Karpas-422 (cell line): ENCODE data around the gene IRF2. TPM values are rescaled to one million over a fixed set of nuclear protein-coding genes. Genes with fewer than 3 reads are reported as not detected.

Experiments used
- DNase-seq: peaks from one replicate; pipeline ENCODE4 v3.0.0-alpha.2; 2015
- H2AFZ ChIP-seq: fragments of 200-600 bp; sonication (generic); 2 replicates; pipeline ENCODE4 v1.6.1; 2014; ENCODE audit warnings: antibody characterized with exemption, low read length, mixed read lengths
- H3K27ac ChIP-seq: fragments of 200-600 bp; sonication (generic); 2 replicates; pipeline ENCODE4 v1.5.1; 2014; ENCODE audit warnings: mild to moderate bottlenecking, low read length, moderate library complexity
- H3K27me3 ChIP-seq: fragments of 200-600 bp; sonication (generic); 2 replicates; pipeline ENCODE4 v1.6.1; 2014; ENCODE audit warnings: low read length, mixed read lengths
- H3K36me3 ChIP-seq: fragments of 200-600 bp; sonication (generic); 2 replicates; pipeline ENCODE4 v1.6.1; 2014; ENCODE audit warnings: low read length, mixed read lengths; ENCODE audit not compliant: insufficient read depth
- H3K4me1 ChIP-seq: fragments of 200-600 bp; sonication (generic); 2 replicates; pipeline ENCODE4 v1.6.1; 2014; ENCODE audit warnings: mild to moderate bottlenecking, low read length, mixed read lengths
- H3K4me2 ChIP-seq: fragments of 200-600 bp; sonication (generic); 2 replicates; pipeline ENCODE4 v1.6.1; 2014; ENCODE audit warnings: low read length, low read depth, mild to moderate bottlenecking; ENCODE audit not compliant: poor library complexity, severe bottlenecking
- H3K4me3 ChIP-seq: fragments of 200-600 bp; sonication (generic); 2 replicates; pipeline ENCODE4 v1.5.1; 2014; ENCODE audit warnings: mild to moderate bottlenecking, antibody characterized with exemption, low read length, mixed read lengths
- H3K79me2 ChIP-seq: fragments of 200-600 bp; sonication (generic); 2 replicates; pipeline ENCODE4 v1.6.1; 2014; ENCODE audit warnings: mild to moderate bottlenecking, low read length, mixed read lengths
- H3K9ac ChIP-seq: fragments of 200-600 bp; sonication (generic); 2 replicates; pipeline ENCODE4 v1.6.0; 2014; ENCODE audit warnings: low read length
- H3K9me2 ChIP-seq: fragments of 200-600 bp; sonication (generic), shearing (Covaris generic); replicated peaks from 2 replicates; pipeline ENCODE4 v1.6.0; 2014; ENCODE audit warnings: mild to moderate bottlenecking, low read length, moderate library complexity; ENCODE audit not compliant: insufficient read depth
- H3K9me3 ChIP-seq: fragments of 300-700, 200-600 bp; sonication (generic); 2 replicates; pipeline ENCODE4 v1.6.1; 2014; ENCODE audit warnings: low read length, mixed read lengths
- H4K20me1 ChIP-seq: fragments of 200-600 bp; sonication (generic); 2 replicates; pipeline ENCODE4 v1.6.1; 2014; ENCODE audit warnings: mild to moderate bottlenecking, antibody characterized with exemption, low read length, low read depth; ENCODE audit not compliant: insufficient read depth
- total RNA-seq: library from RNA; depleted of rRNA; stranded (reverse); fragments of >200 nt; shearing (Covaris generic); gene quantifications from 2 replicates; pipeline ENCODE4 v1.2.3, GENCODE V29; 2014; ENCODE audit warnings: low replicate concordance

The IRF2 gene
- total RNA-seq, 1 experiment from 2014 or later = 35.5 TPM

DNA sequence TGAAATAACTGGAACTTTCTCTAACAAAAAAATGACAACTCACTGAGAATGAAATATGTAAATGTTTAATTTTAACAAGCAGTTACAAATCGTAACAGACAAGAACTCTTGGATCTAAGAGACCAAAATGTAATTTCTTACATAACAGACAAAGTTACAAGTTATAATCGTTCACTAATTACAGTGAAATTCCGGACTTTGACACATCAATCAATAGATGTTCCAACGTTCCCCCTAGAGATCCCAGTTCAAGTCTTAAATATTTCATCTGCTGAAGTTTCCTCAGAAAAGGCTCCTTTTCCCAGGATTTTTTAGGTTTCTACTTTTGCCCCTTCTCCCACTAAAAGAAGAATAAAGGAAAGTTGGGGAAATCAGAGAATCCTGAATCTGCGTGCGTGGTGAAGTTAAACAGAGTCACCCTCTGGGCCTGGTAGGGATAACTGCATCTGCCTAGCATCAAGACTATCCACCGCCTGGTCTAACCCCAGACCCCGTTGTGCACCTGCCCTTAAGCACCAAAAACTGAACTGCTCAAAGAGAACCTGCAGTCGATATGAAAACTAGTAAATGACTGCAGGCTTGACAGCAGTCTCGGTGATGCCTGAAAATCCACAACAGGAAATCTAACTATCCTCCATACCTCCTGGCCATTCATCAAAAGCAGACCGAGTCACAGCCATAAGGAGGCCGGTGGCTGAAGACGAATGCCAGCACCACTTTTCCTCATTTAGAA, 2.3 kb downstream of the IRF2 start:
- Histone ChIP-seq H3K9me2 (no peaks in the 10 kb centered on the region), H2AFZ (no peak overlapping the region), H3K4me2 (peak overlapping the region; percentile 76), H3K27me3 (no peaks in the 10 kb centered on the region), H3K4me1 (peaks cover 40% of the 10 kb centered on the region), H3K4me3 (peak overlapping the region; percentile 75), H4K20me1 (no peaks in the 10 kb centered on the region), H3K9me3 (no peaks in the 10 kb centered on the region), H3K9ac (peak overlapping the region; percentile 93), H3K79me2 (peaks cover 69% of the 10 kb centered on the region), H3K36me3 (no peaks in the 10 kb centered on the region), H3K27ac (peak overlapping the region; percentile 83)
- DNase-seq = peak; percentile 69

DNA sequence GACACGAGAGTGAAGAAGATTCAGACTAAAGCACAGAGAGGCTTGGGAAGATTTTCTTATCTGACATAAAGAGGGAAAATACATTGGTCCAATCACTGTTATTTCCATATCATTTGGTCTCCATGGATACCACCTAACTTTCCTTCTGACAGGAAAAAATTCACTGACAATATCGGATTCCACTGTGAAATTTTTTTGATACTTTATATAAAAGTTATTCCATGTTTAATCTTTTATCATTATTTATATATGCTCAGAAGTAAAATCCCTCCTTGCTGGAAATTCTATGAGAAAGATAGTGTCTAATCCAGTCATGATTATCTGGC, 3.6 kb downstream of the IRF2 start:
- Histone ChIP-seq H4K20me1 (no peaks in the 10 kb centered on the region), H3K27me3 (no peaks in the 10 kb centered on the region), H3K4me1 (peaks cover 39% of the 10 kb centered on the region), H3K9me2 (no peaks in the 10 kb centered on the region), H3K27ac (peak overlapping the region; percentile 83), H3K4me2 (peak overlapping the region; percentile 76), H3K9me3 (no peaks in the 10 kb centered on the region), H3K79me2 (peaks cover 78% of the 10 kb centered on the region), H3K4me3 (peak overlapping the region; percentile 75; the same call in 1 of the 2 replicates), H3K36me3 (no peaks in the 10 kb centered on the region), H3K9ac (0 out of 2 replicates have a peak overlapping the region, but pooled peaks have one; percentile 93), H2AFZ (no peak overlapping the region)
- peak; percentile 44 for DNase-seq

DNA sequence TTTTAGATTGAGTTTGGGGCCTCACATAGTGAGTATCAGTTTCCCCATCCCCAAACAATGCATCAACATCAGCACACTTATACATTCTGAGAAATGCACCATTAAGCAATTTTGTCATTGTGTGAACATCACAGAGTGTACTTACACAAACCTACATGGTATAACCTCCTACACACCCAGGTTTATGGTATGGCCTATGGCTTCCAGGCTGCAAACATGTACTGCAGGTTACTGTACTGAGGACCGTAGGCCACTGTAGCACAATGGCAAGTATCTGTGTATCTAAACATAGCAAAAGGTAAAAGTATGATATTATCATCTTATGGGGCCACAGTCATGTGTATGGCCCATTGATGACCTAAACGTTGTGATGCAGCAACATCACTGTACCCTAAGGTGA, 7.7 kb downstream of the IRF2 start:
- no peak overlapping the region for H3K27ac ChIP-seq
- H3K79me2 ChIP-seq = peaks cover 89% of the 10 kb centered on the region
- H4K20me1 ChIP-seq = no peaks in the 10 kb centered on the region
- no peaks in the 10 kb centered on the region for H3K27me3 ChIP-seq
- no peak overlapping the region for H3K4me3 ChIP-seq
- H3K9me2 ChIP-seq = no peaks in the 10 kb centered on the region
- no peak overlapping the region for H3K9ac ChIP-seq
- H3K4me2 ChIP-seq = no peak overlapping the region
- H3K4me1 ChIP-seq = peaks cover 25% of the 10 kb centered on the region
- no peak for DNase-seq
- no peak overlapping the region for H2AFZ ChIP-seq
- no peaks in the 10 kb centered on the region for H3K36me3 ChIP-seq
- no peaks in the 10 kb centered on the region for H3K9me3 ChIP-seq

DNA sequence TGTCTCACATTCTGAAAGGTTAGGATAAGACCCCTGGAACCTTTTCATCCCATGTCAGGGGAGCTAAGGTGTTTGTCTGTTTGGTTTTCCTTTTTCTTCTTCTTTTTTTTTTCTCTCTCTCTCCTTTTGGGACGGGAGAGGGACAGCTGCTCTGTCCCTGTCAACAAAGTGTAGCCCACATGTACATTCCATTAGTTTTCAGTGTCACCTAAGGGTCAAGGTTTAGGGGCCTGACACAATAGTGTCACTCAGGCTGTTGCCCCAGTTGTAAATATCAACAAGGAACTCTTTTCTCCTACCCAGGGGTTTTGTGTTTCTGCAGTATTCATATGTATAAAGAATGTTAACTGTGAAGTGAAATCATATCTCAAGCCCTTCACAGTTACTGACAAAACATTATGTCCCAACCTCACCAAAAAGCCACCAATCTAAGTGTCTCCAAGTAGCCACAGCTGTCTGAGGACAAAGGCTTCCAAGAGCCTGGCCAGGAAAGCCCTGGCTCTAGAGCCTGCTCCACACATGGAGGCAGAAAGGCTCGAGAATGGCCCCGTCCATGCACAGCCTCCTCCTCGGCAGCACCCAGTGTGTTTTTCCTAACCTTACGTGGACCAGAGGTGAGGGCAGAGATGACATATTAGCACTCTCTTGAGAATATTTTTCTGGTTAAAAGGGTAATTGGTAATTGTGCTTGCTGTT, 9.4 kb downstream of the IRF2 start:
- no peak overlapping the region for H3K4me3 ChIP-seq
- H3K9me2 ChIP-seq = no peaks in the 10 kb centered on the region
- no peaks in the 10 kb centered on the region for H3K27me3 ChIP-seq
- H3K36me3 ChIP-seq = no peaks in the 10 kb centered on the region
- H2AFZ ChIP-seq = no peak overlapping the region
- H3K9ac ChIP-seq = no peak overlapping the region
- no peak for DNase-seq
- no peaks in the 10 kb centered on the region for H3K9me3 ChIP-seq
- H3K27ac ChIP-seq = no peak overlapping the region
- H3K4me1 ChIP-seq = peaks cover 19% of the 10 kb centered on the region
- no peaks in the 10 kb centered on the region for H4K20me1 ChIP-seq
- H3K4me2 ChIP-seq = no peak overlapping the region
- peaks cover 87% of the 10 kb centered on the region for H3K79me2 ChIP-seq

DNA sequence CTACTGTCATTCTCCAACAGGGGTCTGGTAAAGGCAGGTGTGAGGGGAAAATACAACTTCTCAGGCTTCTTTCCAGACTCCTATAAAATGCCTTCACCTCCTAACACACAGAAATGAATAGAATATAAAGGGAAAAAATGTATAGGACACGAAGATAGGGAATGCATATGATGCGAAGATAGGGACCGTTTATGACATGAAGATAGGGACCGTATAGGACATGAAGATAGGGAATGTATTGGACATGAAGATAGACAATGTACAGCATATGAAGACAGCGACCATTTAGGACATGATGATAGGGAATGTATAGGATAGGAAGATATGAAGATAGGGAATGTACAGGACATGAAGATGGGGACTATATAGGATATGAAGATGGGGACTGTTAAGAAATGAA, 10.5 kb downstream of the IRF2 start:
- H4K20me1 ChIP-seq = no peaks in the 10 kb centered on the region
- H3K27ac ChIP-seq = no peak overlapping the region
- no peaks in the 10 kb centered on the region for H3K9me2 ChIP-seq
- peaks cover 87% of the 10 kb centered on the region for H3K79me2 ChIP-seq
- H3K9me3 ChIP-seq = no peaks in the 10 kb centered on the region
- no peak overlapping the region for H3K9ac ChIP-seq
- no peak overlapping the region for H2AFZ ChIP-seq
- no peak for DNase-seq
- no peaks in the 10 kb centered on the region for H3K27me3 ChIP-seq
- peaks cover 23% of the 10 kb centered on the region for H3K4me1 ChIP-seq
- no peak overlapping the region for H3K4me2 ChIP-seq
- H3K36me3 ChIP-seq = no peaks in the 10 kb centered on the region
- no peak overlapping the region for H3K4me3 ChIP-seq

DNA sequence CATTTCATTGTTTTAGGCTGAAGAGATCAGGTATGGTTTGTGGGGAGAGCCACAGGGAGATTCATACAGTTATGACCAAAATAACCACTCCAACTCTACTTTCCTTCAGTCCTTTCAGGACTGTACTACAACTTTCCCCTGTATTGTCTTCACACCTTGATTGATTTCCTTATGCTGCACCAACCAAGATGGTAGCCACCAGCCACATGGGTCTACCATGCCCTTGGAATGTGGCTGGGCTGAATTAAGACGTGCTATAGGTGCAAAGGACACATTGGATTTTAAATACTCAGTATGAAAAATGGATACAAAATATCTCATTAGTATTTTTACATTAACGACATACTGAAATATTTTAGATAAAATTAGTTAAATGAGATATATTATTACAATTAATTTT, 11.2 kb downstream of the IRF2 start:
- H3K4me2 ChIP-seq = no peak overlapping the region
- peaks cover 89% of the 10 kb centered on the region for H3K79me2 ChIP-seq
- peaks cover 30% of the 10 kb centered on the region for H3K4me1 ChIP-seq

DNA sequence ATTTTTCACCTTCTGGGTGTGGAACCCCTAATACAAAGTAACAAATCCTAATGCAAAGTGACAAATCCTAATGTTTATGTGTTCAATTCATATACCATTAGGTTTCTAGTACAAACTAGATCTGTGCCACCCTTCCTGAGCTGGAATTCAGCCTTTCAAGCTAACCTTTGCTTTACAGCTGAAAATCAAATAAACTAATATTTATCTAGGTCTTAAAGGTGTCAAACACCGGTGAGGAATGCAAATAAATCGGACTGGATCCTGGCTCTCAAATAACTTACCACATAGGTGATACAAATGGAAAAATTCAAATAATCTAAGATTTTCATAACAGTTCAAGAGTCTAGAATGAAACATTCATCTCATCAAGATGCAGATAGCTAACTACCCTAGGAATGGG, 11.6 kb downstream of the IRF2 start:
- no peak overlapping the region for H3K27ac ChIP-seq
- H3K4me1 ChIP-seq = peaks cover 35% of the 10 kb centered on the region
- no peak overlapping the region for H3K9ac ChIP-seq

More for the DNA sequence above, 11.2 kb downstream of the IRF2 start:
- no peak overlapping the region for H3K27ac ChIP-seq
- H2AFZ ChIP-seq = no peak overlapping the region
- no peaks in the 10 kb centered on the region for H3K9me2 ChIP-seq
- no peaks in the 10 kb centered on the region for H3K36me3 ChIP-seq
- no peaks in the 10 kb centered on the region for H3K27me3 ChIP-seq
- no peaks in the 10 kb centered on the region for H4K20me1 ChIP-seq
- no peak overlapping the region for H3K9ac ChIP-seq
- no peaks in the 10 kb centered on the region for H3K9me3 ChIP-seq
- no peak overlapping the region for H3K4me3 ChIP-seq
- DNase-seq = no peak

DNA sequence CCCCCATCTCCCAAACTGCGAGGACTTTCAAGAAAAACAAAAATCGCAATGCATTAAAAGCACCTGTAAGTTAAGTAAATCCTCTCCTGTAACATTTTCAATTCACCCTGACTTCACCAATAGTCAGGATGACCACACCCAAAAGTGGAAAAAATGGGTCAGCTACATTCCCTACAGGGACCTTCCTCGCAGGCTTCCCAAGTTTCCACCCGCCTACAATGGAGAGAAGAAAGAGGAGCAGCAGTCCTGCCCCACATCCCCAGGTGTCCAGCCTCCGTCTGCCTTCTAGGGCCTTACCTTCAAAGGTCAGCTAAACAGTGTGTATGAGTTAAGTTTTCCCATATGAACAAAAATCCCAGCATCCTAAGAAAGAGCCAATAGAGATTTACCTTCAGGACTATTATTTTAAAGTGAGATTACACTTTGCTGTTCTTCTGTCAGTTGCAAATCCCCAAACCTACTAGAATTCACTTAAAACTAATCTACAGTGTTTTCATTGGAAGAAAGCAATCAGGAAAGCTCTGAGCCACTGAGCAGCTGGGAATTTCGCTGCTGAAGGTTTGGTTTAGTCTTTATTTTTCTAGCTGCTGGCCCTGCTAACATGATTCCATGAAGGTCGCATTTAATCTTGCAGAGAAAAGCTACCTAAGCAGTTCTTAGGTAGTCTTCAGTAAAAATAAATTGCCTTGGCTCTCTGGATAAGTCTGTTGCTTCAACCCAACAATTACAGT, 12.5 kb downstream of the IRF2 start:
- Histone ChIP-seq H3K4me3 (no peak overlapping the region), H3K4me2 (no peak overlapping the region), H4K20me1 (0 out of 2 replicates have a peak, but pooled peaks cover 1% of the 10 kb centered on the region), H3K36me3 (no peaks in the 10 kb centered on the region), H3K9ac (no peak overlapping the region), H3K4me1 (peaks cover 36% of the 10 kb centered on the region), H3K9me3 (no peaks in the 10 kb centered on the region), H2AFZ (no peak overlapping the region), H3K9me2 (no peaks in the 10 kb centered on the region), H3K79me2 (peaks cover 89% of the 10 kb centered on the region), H3K27ac (no peak overlapping the region), H3K27me3 (no peaks in the 10 kb centered on the region)
- DNase-seq = no peak

More for the DNA sequence above, 11.6 kb downstream of the IRF2 start:
- no peaks in the 10 kb centered on the region for H3K9me2 ChIP-seq
- H3K27me3 ChIP-seq = no peaks in the 10 kb centered on the region
- H3K4me2 ChIP-seq = no peak overlapping the region
- DNase-seq = no peak
- no peaks in the 10 kb centered on the region for H4K20me1 ChIP-seq
- no peak overlapping the region for H2AFZ ChIP-seq
- H3K4me3 ChIP-seq = no peak overlapping the region
- H3K9me3 ChIP-seq = no peaks in the 10 kb centered on the region
- H3K36me3 ChIP-seq = no peaks in the 10 kb centered on the region
- peaks cover 89% of the 10 kb centered on the region for H3K79me2 ChIP-seq
